K562 treated with DMSO at 1 percent for 4 hours (cell line): ENCODE measurements around the gene CACNB2. TPM values are rescaled to one million over a fixed set of nuclear protein-coding genes. Genes with fewer than 3 reads are reported as not detected.

Source experiments
- total RNA-seq: library from RNA; unstranded; fragments of 300-600 nt; gene quantifications from 2 replicates; pipeline ENCODE4 v1.2.3, GENCODE V29; 2022; ENCODE audit not compliant: insufficient read depth

The CACNB2 gene
- total RNA-seq, result 0.22 TPM in 1 of 2 replicates, not detected in the other

GRCh38 chr10:18140149-18140956, at the start of gene CACNB2:
Gene CACNB2, plus strand, starts transcription at chr10:18140424.

Other genes starting within 250 kb of the CACNB2 start
- not detected in 2 replicates for gene SLC39A12, start 188.5 kb upstream of the CACNB2 start, total RNA-seq